Erythroblast (primary cell): ENCODE data around the gene RPL10A.

Source experiments
- DNase-seq, 2 experiments: peaks; one replicate each; lab custom pipeline; 2025; lab: John Stamatoyannopoulos, UW
- GATA1 ChIP-seq: IDR thresholded peaks from 2 replicates; pipeline ENCODE4 v1.6.1; 2011; ENCODE audit warnings: low read depth, mild to moderate bottlenecking, control low read depth, low read length, moderate library complexity
- POLR2A ChIP-seq: IDR thresholded peaks from 2 replicates; pipeline ENCODE4 v1.6.1; 2011; ENCODE audit warnings: mild to moderate bottlenecking, low read length

The RPL10A gene

GRCh38 chr6:35439308-35439707 is 28.9 kb upstream of the RPL10A start:
- no peak for TF ChIP-seq GATA1
- no peak for TF ChIP-seq POLR2A
- DNase-seq, result peak in 1 of 2 experiments; percentile 16

GRCh38 chr6:35441205-35441604 is 27.0 kb upstream of the RPL10A start:
- TF ChIP-seq POLR2A, result no peak
- no peak for DNase-seq

GRCh38 chr6:35441642-35442041 is 26.6 kb upstream of the RPL10A start:
- no peak for TF ChIP-seq GATA1
- no peak for TF ChIP-seq POLR2A
- no peak for DNase-seq

- no peak for TF ChIP-seq GATA1
- no peak for TF ChIP-seq POLR2A
- DNase-seq, result no peak
Measured at GRCh38 chr6:35442693-35443092, 25.5 kb upstream of the RPL10A start.

- no peak for TF ChIP-seq POLR2A
- no peak for TF ChIP-seq GATA1
Measured at GRCh38 chr6:35443341-35444030, 24.7 kb upstream of the RPL10A start.

GRCh38 chr6:35445691-35446090 is 22.5 kb upstream of the RPL10A start:
- TF ChIP-seq POLR2A (no peak), GATA1 (no peak)

More at GRCh38 chr6:35443341-35444030, 24.7 kb upstream of the RPL10A start:
- DNase-seq, result no peak

GRCh38 chr6:35448191-35448590 is 20.0 kb upstream of the RPL10A start:
- TF ChIP-seq GATA1, result no peak
- TF ChIP-seq POLR2A, result no peak
- no peak for DNase-seq

More at GRCh38 chr6:35445691-35446090, 22.5 kb upstream of the RPL10A start:
- DNase-seq, result no peak

GRCh38 chr6:35449287-35449881 is 18.8 kb upstream of the RPL10A start:
- no peak for TF ChIP-seq GATA1
- TF ChIP-seq POLR2A, result no peak
- peak; percentile 67 to 73 for DNase-seq

GRCh38 chr6:35451354-35452182 is 16.6 kb upstream of the RPL10A start:
- DNase-seq, result no peak
- TF ChIP-seq POLR2A (no peak), GATA1 (no peak)

GRCh38 chr6:35452183-35453090 is 15.8 kb upstream of the RPL10A start, which contains the start of gene FANCE:
Gene FANCE, plus strand, starts transcription at chr6:35452338. Its CDS starts 208 bp downstream, at chr6:35452546.
- TF ChIP-seq POLR2A (peak; percentile 62), GATA1 (no peak)
- peak; percentile 96 to 98 for DNase-seq

GRCh38 chr6:35453236-35453635 is 15.0 kb upstream of the RPL10A start:
- TF ChIP-seq POLR2A (no peak), GATA1 (no peak)
- DNase-seq, result peak; percentile 67 to 78

GRCh38 chr6:35454391-35455110 is 13.7 kb upstream of the RPL10A start:
- TF ChIP-seq POLR2A, result no peak
- TF ChIP-seq GATA1, result no peak
- no peak for DNase-seq
